HepG2 (cell line): ENCODE measurements around the gene S100A13. TPM values are rescaled to one million over a fixed set of nuclear protein-coding genes. Genes with fewer than 3 reads are reported as not detected.

ENCODE experiments used
- ATRX ChIP-seq: sonication (generic); formaldehyde crosslinking; IDR thresholded peaks from 2 replicates; pipeline ENCODE4 v1.4.0; 2020; ENCODE audit warnings: missing genetic modification reagents, borderline replicate concordance
- CCAR2 ChIP-seq: fragments of 200-400 bp; formaldehyde crosslinking; optimal IDR thresholded peaks from 2 replicates; pipeline ENCODE3; 2018; ENCODE audit warnings: low read depth, mild to moderate bottlenecking, low read length, moderate library complexity
- HIVEP1 ChIP-seq: sonication (generic); formaldehyde crosslinking; IDR thresholded peaks from 2 replicates; pipeline ENCODE4 v1.4.0; 2020; ENCODE audit warnings: mild to moderate bottlenecking, missing genetic modification reagents
- PCBP1 ChIP-seq: fragments of 200-400 bp; formaldehyde crosslinking; IDR thresholded peaks from 2 replicates; pipeline ENCODE4 v1.6.1; 2017; ENCODE audit warnings: mild to moderate bottlenecking, low read depth, low read length, borderline replicate concordance
- ZNF10 ChIP-seq: sonication (generic); formaldehyde crosslinking; IDR thresholded peaks from 2 replicates; pipeline ENCODE4 v1.4.0; 2020; ENCODE audit warnings: mild to moderate bottlenecking, low read depth, missing genetic modification reagents, borderline replicate concordance
- polyA plus RNA-seq, 8 experiments: library from polyadenylated mRNA; depleted of rRNA in 3 of 8; stranded (reverse) in 7 of 8; unstranded in 1 of 8; fragments of >200 nt; fragmentation: Illumina TruSeq in 4 of 8; extraction: Trizol in 4 of 8; gene quantifications; 2 replicates each; pipeline versions ENCODE4 v1.2.1 to v1.2.3, GENCODE V29; 2011 to 2016; ENCODE audit warnings: low read depth in 4 of 8, missing spikeins in 1 of 8, mixed read lengths in 1 of 8; ENCODE audit not compliant: insufficient read depth in 1 of 8
- total RNA-seq, 5 experiments: library from RNA; depleted of rRNA; stranded (reverse); fragments of >200 nt; fragmentation: Illumina TruSeq; extraction: Trizol; gene quantifications; 2 replicates each; pipeline ENCODE4 v1.2.3, GENCODE V29; 2016; ENCODE audit warnings: low read depth in 1 of 5
- TF ChIP-seq, protein P1 (sequence below): sonication (generic); formaldehyde crosslinking; IDR thresholded peaks from 2 replicates; pipeline ENCODE4 v1.4.0; 2020; ENCODE audit warnings: missing genetic modification reagents, borderline replicate concordance
- TF ChIP-seq, protein P2 (sequence below): fragments of 450-650 bp; IDR thresholded peaks from 2 replicates; pipeline ENCODE4 v1.6.1; 2017

The S100A13 gene
- total and polyA plus RNA-seq, 2 of the 13 experiments (the other 11 are each of a cell fraction or from before 2014, with no cell fraction given), result 89.5 to 172 TPM

DNA sequence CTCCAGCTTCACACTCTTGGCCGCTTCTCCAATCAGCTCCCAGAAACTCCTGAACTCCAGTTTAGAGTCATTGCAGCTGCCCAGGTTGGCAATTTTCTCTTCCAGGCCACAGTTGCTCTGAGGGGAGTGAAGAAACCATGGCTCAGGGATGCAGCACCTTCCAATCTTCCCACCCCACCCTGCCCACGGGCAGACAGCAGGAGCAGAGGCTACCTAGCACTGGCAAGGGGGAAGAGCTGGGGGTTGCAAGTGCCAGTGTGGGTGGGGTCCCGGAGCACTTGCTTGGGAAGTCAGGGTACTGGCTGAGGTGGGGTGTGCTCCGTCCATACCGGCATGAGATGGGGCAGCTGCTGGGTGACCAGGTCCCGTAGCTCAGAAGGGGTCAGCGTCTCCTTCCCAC, 12.4 kb downstream of the S100A13 start (continued):
- no peak for TF ChIP-seq ATRX (CRISPR knock-in tag)
- TF ChIP-seq ZNF10 (CRISPR knock-in tag), result no peak
- no peak for TF ChIP-seq HIVEP1 (CRISPR knock-in tag)
- no peak for TF ChIP-seq PCBP1
- TF ChIP-seq, protein P1, sequence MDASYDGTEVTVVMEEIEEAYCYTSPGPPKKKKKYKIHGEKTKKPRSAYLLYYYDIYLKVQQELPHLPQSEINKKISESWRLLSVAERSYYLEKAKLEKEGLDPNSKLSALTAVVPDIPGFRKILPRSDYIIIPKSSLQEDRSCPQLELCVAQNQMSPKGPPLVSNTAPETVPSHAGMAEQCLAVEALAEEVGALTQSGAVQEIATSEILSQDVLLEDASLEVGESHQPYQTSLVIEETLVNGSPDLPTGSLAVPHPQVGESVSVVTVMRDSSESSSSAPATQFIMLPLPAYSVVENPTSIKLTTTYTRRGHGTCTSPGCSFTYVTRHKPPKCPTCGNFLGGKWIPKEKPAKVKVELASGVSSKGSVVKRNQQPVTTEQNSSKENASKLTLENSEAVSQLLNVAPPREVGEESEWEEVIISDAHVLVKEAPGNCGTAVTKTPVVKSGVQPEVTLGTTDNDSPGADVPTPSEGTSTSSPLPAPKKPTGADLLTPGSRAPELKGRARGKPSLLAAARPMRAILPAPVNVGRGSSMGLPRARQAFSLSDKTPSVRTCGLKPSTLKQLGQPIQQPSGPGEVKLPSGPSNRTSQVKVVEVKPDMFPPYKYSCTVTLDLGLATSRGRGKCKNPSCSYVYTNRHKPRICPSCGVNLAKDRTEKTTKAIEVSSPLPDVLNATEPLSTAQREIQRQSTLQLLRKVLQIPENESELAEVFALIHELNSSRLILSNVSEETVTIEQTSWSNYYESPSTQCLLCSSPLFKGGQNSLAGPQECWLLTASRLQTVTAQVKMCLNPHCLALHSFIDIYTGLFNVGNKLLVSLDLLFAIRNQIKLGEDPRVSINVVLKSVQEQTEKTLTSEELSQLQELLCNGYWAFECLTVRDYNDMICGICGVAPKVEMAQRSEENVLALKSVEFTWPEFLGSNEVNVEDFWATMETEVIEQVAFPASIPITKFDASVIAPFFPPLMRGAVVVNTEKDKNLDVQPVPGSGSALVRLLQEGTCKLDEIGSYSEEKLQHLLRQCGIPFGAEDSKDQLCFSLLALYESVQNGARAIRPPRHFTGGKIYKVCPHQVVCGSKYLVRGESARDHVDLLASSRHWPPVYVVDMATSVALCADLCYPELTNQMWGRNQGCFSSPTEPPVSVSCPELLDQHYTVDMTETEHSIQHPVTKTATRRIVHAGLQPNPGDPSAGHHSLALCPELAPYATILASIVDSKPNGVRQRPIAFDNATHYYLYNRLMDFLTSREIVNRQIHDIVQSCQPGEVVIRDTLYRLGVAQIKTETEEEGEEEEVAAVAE (CRISPR knock-in tag), result no peak
- TF ChIP-seq CCAR2, result no peak
- TF ChIP-seq, protein P2, sequence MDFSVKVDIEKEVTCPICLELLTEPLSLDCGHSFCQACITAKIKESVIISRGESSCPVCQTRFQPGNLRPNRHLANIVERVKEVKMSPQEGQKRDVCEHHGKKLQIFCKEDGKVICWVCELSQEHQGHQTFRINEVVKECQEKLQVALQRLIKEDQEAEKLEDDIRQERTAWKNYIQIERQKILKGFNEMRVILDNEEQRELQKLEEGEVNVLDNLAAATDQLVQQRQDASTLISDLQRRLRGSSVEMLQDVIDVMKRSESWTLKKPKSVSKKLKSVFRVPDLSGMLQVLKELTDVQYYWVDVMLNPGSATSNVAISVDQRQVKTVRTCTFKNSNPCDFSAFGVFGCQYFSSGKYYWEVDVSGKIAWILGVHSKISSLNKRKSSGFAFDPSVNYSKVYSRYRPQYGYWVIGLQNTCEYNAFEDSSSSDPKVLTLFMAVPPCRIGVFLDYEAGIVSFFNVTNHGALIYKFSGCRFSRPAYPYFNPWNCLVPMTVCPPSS, result no peak
